Spleen (tissue), 13 donors: ENCODE data around the gene HPSE. TPM values are rescaled to one million over a fixed set of nuclear protein-coding genes. Genes with fewer than 3 reads are reported as not detected.

ENCODE experiments used
- DNase-seq: peaks from one replicate; pipeline ENCODE4 v3.0.0-alpha.2; 2020
- H3K27ac ChIP-seq, 8 donors: fragments of 200-600 bp; sonication (generic) in 7 of 8; 1 replicate in 4 of 8; 2 replicates in 4 of 8; pipeline versions ENCODE4 v1.5.0 to v1.8.0; 2016 to 2021; ENCODE audit warnings: inconsistent platforms in 4 of 8, mild to moderate bottlenecking in 4 of 8, moderate library complexity in 1 of 8
- H3K27me3 ChIP-seq, 7 donors: fragments of 200-600 bp; sonication (generic) in 6 of 7; replicated peaks in 1 of 7; 1 replicate in 4 of 7; 2 replicates in 3 of 7; pipeline versions ENCODE4 v1.5.0 to v1.8.0; 2016 to 2021; ENCODE audit warnings: inconsistent platforms in 3 of 7, mild to moderate bottlenecking in 1 of 7
- H3K36me3 ChIP-seq, 6 donors: fragments of 200-600 bp; sonication (generic) in 5 of 6; 1 replicate in 4 of 6; 2 replicates in 2 of 6; pipeline versions ENCODE4 v1.5.0 to v1.8.0; 2016 to 2021; ENCODE audit warnings: inconsistent platforms in 2 of 6
- H3K4me1 ChIP-seq, 6 donors: fragments of 200-600 bp; sonication (generic) in 5 of 6; 1 replicate in 3 of 6; 2 replicates in 3 of 6; pipeline versions ENCODE4 v1.5.0 to v1.8.0; 2016 to 2021; ENCODE audit warnings: inconsistent platforms in 3 of 6
- H3K4me3 ChIP-seq, 8 donors: fragments of 200-600 bp; sonication (generic) in 7 of 8; 1 replicate in 4 of 8; 2 replicates in 4 of 8; pipeline versions ENCODE4 v1.5.0 to v1.8.0; 2016 to 2021; ENCODE audit warnings: inconsistent platforms in 4 of 8, mild to moderate bottlenecking in 4 of 8, moderate library complexity in 2 of 8
- H3K9me3 ChIP-seq, 8 donors: fragments of 200-600 bp; sonication (generic) in 7 of 8; 1 replicate in 4 of 8; 2 replicates in 4 of 8; pipeline versions ENCODE4 v1.5.0 to v1.8.0; 2016 to 2021; ENCODE audit warnings: inconsistent platforms in 4 of 8
- POLR2A ChIP-seq, 3 donors: fragments of 450-650 bp; IDR thresholded peaks; one replicate each; pipeline ENCODE4 v1.5.1; 2017; ENCODE audit warnings: antibody characterized with exemption in 3 of 3, mild to moderate bottlenecking in 1 of 3
- POLR2AphosphoS5 ChIP-seq, 3 donors: sonication (generic); formaldehyde crosslinking; IDR thresholded peaks; one replicate each; pipeline ENCODE4 v1.5.1; 2017; ENCODE audit warnings: antibody characterized with exemption in 3 of 3
- WGBS, 5 donors: extraction: QIAGEN DNeasy Blood & Tissue Kit in 3 of 5; methylation state at CpG; one replicate each; pipeline versions ENCODE4 v1.1.5 to v1.1.7; 2013 to 2018; 5-methylcytosine and 5-hydroxymethylcytosine counted together
- intact Hi-C: fragments of 100-400 bp; cut with DNase I; formaldehyde crosslinking; loops from one replicate; pipeline ENCODE4 v1.15.0; 2023; ENCODE audit warnings: low total_unique reads
- long read RNA-seq, 2 donors: transcript quantifications; one replicate each; lab custom pipeline, GENCODE V29; 2026
- polyA plus RNA-seq, 3 donors: library from polyadenylated mRNA; stranded (reverse); fragments of 200-250 nt; gene quantifications; one replicate each; pipeline ENCODE4 v1.2.1, GENCODE V29; 2013
- total RNA-seq, 7 donors: library from RNA; depleted of rRNA in 3 of 7; stranded (reverse); fragments of >200 nt in 3 of 7; fragmentation: NEBNext Ultra II Directional in 4 of 7; extraction: Animal tissue kit (Norgen Biotek cat#: 25700) in 4 of 7; gene quantifications; one replicate each; pipeline versions ENCODE4 v1.1.0 to v1.2.1, GENCODE V29; 2016 to 2021
- TF ChIP-seq, protein P1 (sequence below), 11 experiments: fragments of 200-600 bp in 7 of 11; fragments of 450-650 bp in 4 of 11; sonication (generic) in 4 of 11; IDR thresholded peaks in 8 of 11; conservative IDR thresholded peaks in 3 of 11; 1 replicate in 7 of 11; 2 replicates in 4 of 11; pipeline versions ENCODE4 v1.4.0 to v1.8.0; 2016 to 2021; ENCODE audit warnings: antibody characterized with exemption in 11 of 11, inconsistent platforms in 4 of 11, mild to moderate bottlenecking in 1 of 11
- donor health status: healthy with polysubstance abuse.
- donor health status: DM: no; HTN: no; CAD: no; lungs with moderate emphysema.
- donor health status: DM: no; HTN: no; CAD: no.
- donor health status: Bipolar disorder and iron deficiency.
- donor health status: healthy.
- donor health status: DM: no; HTN: no; CAD: no.
- donor health status: DM: yes; HTN: yes; CAD: no.

The HPSE gene
- total RNA-seq (10 to 100 TPM; 11.4 to 24.6 (median 13.6) TPM), polyA plus RNA-seq (1 to 10 TPM; 1.3 to 2.1 (median 1.6) TPM)
- long read RNA-seq, donor 1, full-length matches to known transcripts, result 2 of 2 reads
- long read RNA-seq, donor 1, partial matches to known transcripts, result 0 of 2 reads
- long read RNA-seq, donor 1, other reads (novel, unspliced or antisense), result 0 of 2 reads
- long read RNA-seq, donor 2, full-length matches to known transcripts, result 1 of 1 reads
- long read RNA-seq, donor 2, partial matches to known transcripts, result 0 of 1 reads
- long read RNA-seq, donor 2, other reads (novel, unspliced or antisense), result 0 of 1 reads

DNA sequence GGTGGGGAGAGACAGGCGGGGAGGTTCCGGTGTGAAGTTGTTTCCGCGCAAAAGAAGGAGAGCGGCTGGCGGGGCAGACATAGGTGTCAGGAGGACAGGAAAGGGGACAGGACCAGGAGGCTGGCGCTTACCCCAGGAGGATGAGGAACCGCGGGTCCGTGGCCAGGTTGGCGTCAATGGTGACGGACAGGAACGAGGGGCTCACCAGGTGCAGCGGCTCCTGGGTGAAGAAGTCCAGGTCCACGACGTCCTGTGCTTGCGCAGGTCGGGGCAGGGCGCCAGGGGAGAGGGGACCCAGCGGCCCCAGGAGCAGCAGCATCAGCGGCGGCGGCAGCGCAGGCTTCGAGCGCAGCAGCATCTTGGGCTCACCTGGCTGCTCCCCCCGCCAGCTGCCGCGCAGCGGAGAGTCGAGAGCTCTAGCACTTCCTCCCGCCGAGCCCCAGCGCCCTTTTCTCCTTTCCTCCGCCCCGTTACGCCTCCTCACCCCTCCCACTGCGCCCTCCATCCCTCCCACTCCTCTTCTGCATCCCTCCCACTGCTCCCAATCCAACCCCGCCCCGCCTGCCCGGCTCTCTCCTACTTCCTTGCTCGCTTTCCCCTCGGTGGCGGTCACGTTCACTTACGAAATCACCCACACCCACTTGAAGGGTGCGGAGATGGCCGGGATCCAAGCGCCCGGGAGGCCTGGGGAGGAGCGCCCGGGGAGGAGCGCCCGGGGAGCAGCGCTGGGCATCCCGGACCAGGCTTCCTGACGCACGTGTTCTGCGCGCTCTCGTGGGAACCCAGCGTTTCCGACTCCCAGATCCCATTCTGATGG lies at the start of gene HPSE:
Gene HPSE (minus strand): TSS at position 424 of the 817 bp plus-strand sequence. CDS start 66 bp downstream, at position 358.
- intact Hi-C loops, result no loop called here
- H3K9me3 ChIP-seq, result peaks cover 0 to 21% (median 17%) of the 10 kb centered on the region in 8 donors
- H3K36me3 ChIP-seq, result no peaks in the 10 kb centered on the region
- peaks cover 0 to 47% (median 20%) of the 10 kb centered on the region in 6 donors for H3K4me1 ChIP-seq
- H3K4me3 ChIP-seq, result peak within 1 kb of the TSS; percentile 54 to 85 (median 63)
- 1% methylated on average over 56 to 63 of the region's 63 CpGs for WGBS, 5 donors
- TF ChIP-seq POLR2AphosphoS5 (IDR thresholded peaks at IDR 0.05), result peak; percentile 52 to 75 (median 69)
- no peak for TF ChIP-seq POLR2A (IDR thresholded peaks at IDR 0.05)
- DNase-seq, result peak; percentile 94
- H3K27ac ChIP-seq, result peak within 1 kb of the TSS; percentile 5 to 84 (median 59)
- H3K27me3 ChIP-seq, result peaks cover 0 to 21% (median 0%) of the 10 kb centered on the region in 7 donors

- WGBS, 5 donors, result 57 to 78% (median 73%) methylated on average over 2 of the region's 2 CpGs
- DNase-seq, result no peak
- TF ChIP-seq POLR2A (IDR thresholded peaks at IDR 0.05), result no peak
- no peak for TF ChIP-seq POLR2AphosphoS5 (IDR thresholded peaks at IDR 0.05)
- TF ChIP-seq, protein P1, sequence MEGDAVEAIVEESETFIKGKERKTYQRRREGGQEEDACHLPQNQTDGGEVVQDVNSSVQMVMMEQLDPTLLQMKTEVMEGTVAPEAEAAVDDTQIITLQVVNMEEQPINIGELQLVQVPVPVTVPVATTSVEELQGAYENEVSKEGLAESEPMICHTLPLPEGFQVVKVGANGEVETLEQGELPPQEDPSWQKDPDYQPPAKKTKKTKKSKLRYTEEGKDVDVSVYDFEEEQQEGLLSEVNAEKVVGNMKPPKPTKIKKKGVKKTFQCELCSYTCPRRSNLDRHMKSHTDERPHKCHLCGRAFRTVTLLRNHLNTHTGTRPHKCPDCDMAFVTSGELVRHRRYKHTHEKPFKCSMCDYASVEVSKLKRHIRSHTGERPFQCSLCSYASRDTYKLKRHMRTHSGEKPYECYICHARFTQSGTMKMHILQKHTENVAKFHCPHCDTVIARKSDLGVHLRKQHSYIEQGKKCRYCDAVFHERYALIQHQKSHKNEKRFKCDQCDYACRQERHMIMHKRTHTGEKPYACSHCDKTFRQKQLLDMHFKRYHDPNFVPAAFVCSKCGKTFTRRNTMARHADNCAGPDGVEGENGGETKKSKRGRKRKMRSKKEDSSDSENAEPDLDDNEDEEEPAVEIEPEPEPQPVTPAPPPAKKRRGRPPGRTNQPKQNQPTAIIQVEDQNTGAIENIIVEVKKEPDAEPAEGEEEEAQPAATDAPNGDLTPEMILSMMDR (IDR thresholded peaks at IDR 0.05 in 8 of 11, conservative IDR thresholded peaks at IDR 0.05 in 3 of 11), result no peak
- Histone ChIP-seq H3K36me3 (no peaks in the 10 kb centered on the region), H3K27ac (no peak overlapping the region), H3K9me3 (peaks cover 0 to 18% (median 14%) of the 10 kb centered on the region in 8 donors), H3K4me3 (no peak overlapping the region), H3K4me1 (peaks cover 0 to 14% (median 2%) of the 10 kb centered on the region in 6 donors), H3K27me3 (no peaks in the 10 kb centered on the region)
- intact Hi-C loops, result no loop called here
Observed at GRCh38 chr4:83382850-83383249, 48.2 kb upstream of the HPSE start.

DNA sequence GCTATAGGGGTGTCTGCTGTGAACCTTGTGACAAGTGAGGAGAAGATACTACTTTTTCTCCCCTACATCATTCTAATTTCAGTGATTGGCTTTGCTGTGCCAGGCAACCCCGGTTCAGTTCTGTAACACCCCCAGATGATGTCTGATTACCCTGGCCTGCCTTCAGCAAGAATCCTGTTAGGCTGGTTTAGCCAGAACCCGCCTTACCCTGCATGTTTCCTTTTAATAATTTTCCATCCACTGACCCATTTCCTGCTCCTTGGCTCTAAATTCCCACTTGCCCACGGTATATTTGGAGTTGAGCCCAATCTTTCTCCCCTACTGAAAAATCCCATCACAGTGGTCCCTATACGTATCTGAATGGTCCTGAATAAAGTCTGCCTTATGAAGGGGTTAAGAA lies 46.5 kb upstream of the HPSE start:
- Histone ChIP-seq H3K4me3 (no peak overlapping the region), H3K27me3 (no peaks in the 10 kb centered on the region), H3K27ac (no peak overlapping the region), H3K9me3 (peaks cover 0 to 25% (median 23%) of the 10 kb centered on the region in 8 donors), H3K4me1 (peaks cover 0 to under 1% (median 0%) of the 10 kb centered on the region in 6 donors), H3K36me3 (no peaks in the 10 kb centered on the region)
- WGBS, 5 donors, result 74 to 87% (median 85%) methylated on average over 4 of the region's 4 CpGs
- TF ChIP-seq POLR2A (IDR thresholded peaks at IDR 0.05), result no peak
- no peak for TF ChIP-seq POLR2AphosphoS5 (IDR thresholded peaks at IDR 0.05)
- TF ChIP-seq, protein P1 (IDR thresholded peaks at IDR 0.05 in 8 of 11, conservative IDR thresholded peaks at IDR 0.05 in 3 of 11), result no peak
- intact Hi-C loops, result no loop called here
- DNase-seq, result no peak

GRCh38 chr4:83378419-83378818 lies 43.8 kb upstream of the HPSE start:
- Histone ChIP-seq H3K4me1 (no peaks in the 10 kb centered on the region), H3K4me3 (no peak overlapping the region), H3K9me3 (peaks cover 0 to 25% (median 23%) of the 10 kb centered on the region in 8 donors), H3K27me3 (no peaks in the 10 kb centered on the region), H3K36me3 (no peaks in the 10 kb centered on the region), H3K27ac (no peak overlapping the region)
- intact Hi-C loops, result no loop called here
- 80 to 92% (median 89%) methylated on average over 5 of the region's 5 CpGs for WGBS, 5 donors
- DNase-seq, result no peak
- TF ChIP-seq POLR2A (IDR thresholded peaks at IDR 0.05) (no peak), POLR2AphosphoS5 (IDR thresholded peaks at IDR 0.05) (no peak)
- TF ChIP-seq, protein P1 (IDR thresholded peaks at IDR 0.05 in 8 of 11, conservative IDR thresholded peaks at IDR 0.05 in 3 of 11), result no peak
